Upper lobe of left lung (tissue), 6 donors: ENCODE data around the gene MYO9A. TPM values are rescaled to one million over a fixed set of nuclear protein-coding genes. Genes with fewer than 3 reads are reported as not detected.

Source experiments
- ATAC-seq, 2 donors: fragments of 200-7000 bp; cut with Tn5 transposase; one replicate each; pipeline ENCODE4 v1.9.1; 2022; ENCODE audit warnings: mild to moderate bottlenecking in 2 of 2, moderate library complexity in 2 of 2; ENCODE audit not compliant: low FRiP score in 2 of 2
- DNase-seq, 2 donors: peaks; one replicate each; pipeline ENCODE4 v3.0.0-alpha.2; 2019 to 2020
- H3K27ac ChIP-seq, 4 donors: fragments of 200-600 bp; sonication (generic); one replicate each; pipeline ENCODE4 v1.5.1; 2016 to 2019
- H3K27me3 ChIP-seq, 4 donors: fragments of 200-600 bp; sonication (generic); one replicate each; pipeline ENCODE4 v1.5.1; 2017 to 2019
- H3K36me3 ChIP-seq, 4 donors: fragments of 200-600 bp; sonication (generic); one replicate each; pipeline ENCODE4 v1.5.1; 2016 to 2019
- H3K4me1 ChIP-seq, 4 donors: fragments of 200-600 bp; sonication (generic); one replicate each; pipeline ENCODE4 v1.5.1; 2018 to 2019
- H3K4me3 ChIP-seq, 4 donors: fragments of 200-600 bp; sonication (generic); one replicate each; pipeline ENCODE4 v1.5.1; 2017 to 2019; ENCODE audit warnings: mild to moderate bottlenecking in 2 of 4, moderate library complexity in 1 of 4
- H3K9me3 ChIP-seq, 4 donors: fragments of 200-600 bp; sonication (generic); one replicate each; pipeline ENCODE4 v1.5.1; 2018 to 2019
- CTCF ChIP-seq, 6 experiments: fragments of 450-650 bp in 4 of 6; fragments of 200-600 bp in 2 of 6; sonication (generic) in 2 of 6; IDR thresholded peaks; one replicate each; pipeline ENCODE4 v1.5.1; 2016 to 2019; ENCODE audit warnings: antibody characterized with exemption in 6 of 6
- EP300 ChIP-seq, 4 donors: sonication (generic); formaldehyde crosslinking; IDR thresholded peaks; one replicate each; pipeline ENCODE4 v1.5.1; 2017; ENCODE audit warnings: antibody characterized with exemption in 4 of 4, control low read depth in 2 of 4
- POLR2A ChIP-seq, 4 donors: fragments of 450-650 bp; IDR thresholded peaks; one replicate each; pipeline ENCODE4 v1.5.1; 2016 to 2017; ENCODE audit warnings: antibody characterized with exemption in 4 of 4, mild to moderate bottlenecking in 2 of 4
- POLR2AphosphoS5 ChIP-seq, 2 donors: sonication (generic); formaldehyde crosslinking; IDR thresholded peaks; one replicate each; pipeline ENCODE4 v1.5.1; 2017; ENCODE audit warnings: antibody characterized with exemption in 2 of 2
- WGBS, 2 donors: methylation state at CpG; one replicate each; pipeline ENCODE4 v1.1.5; 2017 to 2018; 5-methylcytosine and 5-hydroxymethylcytosine counted together
- total RNA-seq, 6 donors: library from RNA; depleted of rRNA in 4 of 6; stranded (reverse); fragments of >200 nt in 4 of 6; gene quantifications; one replicate each; pipeline versions ENCODE4 v1.1.0 to v1.2.1, GENCODE V29; 2016 to 2021
- donor health status: DM: no; HTN: no; CAD: no; lungs with moderate emphysema.
- donor health status: DM: no; HTN: yes; CAD: no; lungs with severe emphysema.

Gene MYO9A
- total RNA-seq, 6 donors from 2014 or later: 53.2 to 143 (median 76.5) TPM

GRCh38 chr15:72042865-72043264 lies 75.1 kb downstream of the MYO9A start:
- WGBS, 2 donors: 79 to 89% methylated on average over 7 of the region's 7 CpGs
- Histone ChIP-seq H3K4me3 (no peak overlapping the region), H3K36me3 (peaks cover 0 to 29% (median 4%) of the 10 kb centered on the region in 4 donors), H3K9me3 (no peaks in the 10 kb centered on the region), H3K27me3 (no peaks in the 10 kb centered on the region), H3K27ac (no peak overlapping the region), H3K4me1 (no peaks in the 10 kb centered on the region)
- ATAC-seq: no peak
- TF ChIP-seq CTCF (IDR thresholded peaks at IDR 0.05) (no peak), EP300 (IDR thresholded peaks at IDR 0.05) (no peak), POLR2AphosphoS5 (IDR thresholded peaks at IDR 0.05) (no peak), POLR2A (IDR thresholded peaks at IDR 0.05) (no peak)
- DNase-seq: no peak

GRCh38 chr15:72042054-72042453 lies 75.9 kb downstream of the MYO9A start:
- 79% methylated on average over 1 of the region's 1 CpG for WGBS, 2 donors
- Histone ChIP-seq H3K27me3 (no peaks in the 10 kb centered on the region), H3K27ac (no peak overlapping the region), H3K9me3 (peaks cover 0 to 2% (median 0%) of the 10 kb centered on the region in 4 donors), H3K4me1 (no peaks in the 10 kb centered on the region), H3K4me3 (no peak overlapping the region), H3K36me3 (peaks cover 0 to 29% (median 4%) of the 10 kb centered on the region in 4 donors)
- no peak for ATAC-seq
- TF ChIP-seq CTCF (IDR thresholded peaks at IDR 0.05): no peak
- no peak for TF ChIP-seq POLR2AphosphoS5 (IDR thresholded peaks at IDR 0.05)
- no peak for TF ChIP-seq POLR2A (IDR thresholded peaks at IDR 0.05)
- TF ChIP-seq EP300 (IDR thresholded peaks at IDR 0.05): no peak
- DNase-seq: no peak

- H3K27ac ChIP-seq: no peak overlapping the region
- TF ChIP-seq CTCF (IDR thresholded peaks at IDR 0.05): no peak
- TF ChIP-seq EP300 (IDR thresholded peaks at IDR 0.05): no peak
- no peak for TF ChIP-seq POLR2A (IDR thresholded peaks at IDR 0.05)
- TF ChIP-seq POLR2AphosphoS5 (IDR thresholded peaks at IDR 0.05): no peak
- H3K4me3 ChIP-seq: no peak overlapping the region
- H3K36me3 ChIP-seq: peaks cover 0 to 14% (median 3%) of the 10 kb centered on the region in 4 donors
- ATAC-seq (no peak), DNase-seq (no peak)
- peaks cover 7 to 17% (median 11%) of the 10 kb centered on the region in 4 donors for H3K4me1 ChIP-seq
- 91 to 92% methylated on average over 4 of the region's 4 CpGs for WGBS, 2 donors
- no peaks in the 10 kb centered on the region for H3K27me3 ChIP-seq
- H3K9me3 ChIP-seq: peaks cover 0 to 3% (median 0%) of the 10 kb centered on the region in 4 donors
These were observed 80.6 kb downstream of the MYO9A start for GRCh38 chr15:72037321-72037720.

- Histone ChIP-seq H3K4me1 (peaks cover 9 to 21% (median 15%) of the 10 kb centered on the region in 4 donors), H3K9me3 (peaks cover 0 to 3% (median 0%) of the 10 kb centered on the region in 4 donors), H3K27me3 (no peaks in the 10 kb centered on the region), H3K27ac (no peak overlapping the region), H3K4me3 (no peak overlapping the region), H3K36me3 (peaks cover 0 to 21% (median 2%) of the 10 kb centered on the region in 4 donors)
- DNase-seq (no peak), ATAC-seq (no peak)
- no peak for TF ChIP-seq EP300 (IDR thresholded peaks at IDR 0.05)
- TF ChIP-seq POLR2AphosphoS5 (IDR thresholded peaks at IDR 0.05): no peak
- TF ChIP-seq POLR2A (IDR thresholded peaks at IDR 0.05): no peak
- no peak for TF ChIP-seq CTCF (IDR thresholded peaks at IDR 0.05)
- WGBS, 2 donors: 86 to 92% methylated on average over 4 of the region's 4 CpGs
These were observed 82.9 kb downstream of the MYO9A start for GRCh38 chr15:72034859-72035650.
